IPS DF 6.9 (cell line): Measurements from ENCODE around the gene GRID1.
"Not testable (repeated sequence)": the region's sequence is repeated elsewhere in the genome, so short reads cannot be mapped to it uniquely, and the experiment has no call there.

Experiments
- DNase-seq: peaks from one replicate; pipeline ENCODE4 v3.0.0-alpha.2; 2013; ENCODE audit warnings: low read depth, low spot score
- H3K27ac ChIP-seq: one replicate; pipeline ENCODE4 v1.5.1; 2013; ENCODE audit warnings: low read length, control low read depth
- H3K27me3 ChIP-seq: 2 replicates; pipeline ENCODE4 v1.6.1; 2013; ENCODE audit warnings: mild to moderate bottlenecking, low read length; ENCODE audit not compliant: control insufficient read depth, insufficient read depth
- H3K36me3 ChIP-seq: 2 replicates; pipeline ENCODE4 v1.6.1; 2013; ENCODE audit warnings: low read length; ENCODE audit not compliant: control insufficient read depth, insufficient read depth
- H3K4me1 ChIP-seq: 2 replicates; pipeline ENCODE4 v1.6.1; 2013; ENCODE audit warnings: low read length; ENCODE audit not compliant: control insufficient read depth, insufficient read depth
- H3K4me3 ChIP-seq: 2 replicates; pipeline ENCODE4 v1.5.1; 2013; ENCODE audit warnings: mild to moderate bottlenecking, low read length
- H3K9me3 ChIP-seq: 2 replicates; pipeline ENCODE4 v1.6.1; 2013; ENCODE audit warnings: low read length, inconsistent platforms; ENCODE audit not compliant: control insufficient read depth, insufficient read depth
- WGBS: extraction: QIAGEN DNeasy Blood & Tissue Kit; methylation state at CpG from one replicate; pipeline ENCODE4 v1.1.7; 2013; ENCODE audit warnings: mixed read lengths, missing lambda C conversion rate; ENCODE audit not compliant: insufficient read length, insufficient coverage; 5-methylcytosine and 5-hydroxymethylcytosine counted together

Gene GRID1

GRCh38 chr10:85857305-85857704 lies 509.3 kb downstream of the GRID1 start:
- no CpG with 5 or more reads among the region's 9 CpGs for WGBS
- Histone ChIP-seq H3K36me3 (no peaks in the 10 kb centered on the region), H3K4me3 (no peak overlapping the region), H3K27me3 (no peaks in the 10 kb centered on the region), H3K4me1 (no peaks in the 10 kb centered on the region), H3K9me3 (no peaks in the 10 kb centered on the region), H3K27ac (no peak overlapping the region)
- no peak for DNase-seq

- WGBS = no CpG with 5 or more reads among the region's 6 CpGs
- Histone ChIP-seq H3K4me1 (no peaks in the 10 kb centered on the region), H3K36me3 (no peaks in the 10 kb centered on the region), H3K27me3 (no peaks in the 10 kb centered on the region), H3K9me3 (no peaks in the 10 kb centered on the region), H3K27ac (no peak overlapping the region), H3K4me3 (no peak overlapping the region)
- DNase-seq = no peak
Observed at GRCh38 chr10:85851934-85852333, 514.7 kb downstream of the GRID1 start.

- Histone ChIP-seq H3K4me3 (no peak overlapping the region), H3K9me3 (no peaks in the 10 kb centered on the region), H3K27ac (no peak overlapping the region), H3K27me3 (no peaks in the 10 kb centered on the region), H3K4me1 (no peaks in the 10 kb centered on the region), H3K36me3 (no peaks in the 10 kb centered on the region)
- DNase-seq = no peak
- no CpG with 5 or more reads among the region's 2 CpGs for WGBS
Observed at GRCh38 chr10:85851325-85851724, 515.3 kb downstream of the GRID1 start.

- WGBS = no CpG with 5 or more reads among the region's 3 CpGs
- no peak overlapping the region for H3K27ac ChIP-seq
- no peaks in the 10 kb centered on the region for H3K9me3 ChIP-seq
- H3K36me3 ChIP-seq = no peaks in the 10 kb centered on the region
- no peaks in the 10 kb centered on the region for H3K4me1 ChIP-seq
- H3K4me3 ChIP-seq = no peak overlapping the region
- DNase-seq = no peak
- H3K27me3 ChIP-seq = no peaks in the 10 kb centered on the region
Observed at GRCh38 chr10:85850736-85851135, 515.9 kb downstream of the GRID1 start.

- no CpG with 5 or more reads among the region's 3 CpGs for WGBS
- no peaks in the 10 kb centered on the region for H3K4me1 ChIP-seq
- no peak overlapping the region for H3K4me3 ChIP-seq
- no peaks in the 10 kb centered on the region for H3K9me3 ChIP-seq
- no peak overlapping the region for H3K27ac ChIP-seq
- H3K36me3 ChIP-seq = no peaks in the 10 kb centered on the region
- no peaks in the 10 kb centered on the region for H3K27me3 ChIP-seq
- DNase-seq = no peak
Observed at GRCh38 chr10:85849315-85849714, 517.3 kb downstream of the GRID1 start.

- DNase-seq = no peak
- no peaks in the 10 kb centered on the region for H3K9me3 ChIP-seq
- H3K27ac ChIP-seq = no peak overlapping the region
- no peaks in the 10 kb centered on the region for H3K4me1 ChIP-seq
- no peaks in the 10 kb centered on the region for H3K36me3 ChIP-seq
- no CpG with 5 or more reads among the region's 4 CpGs for WGBS
- H3K27me3 ChIP-seq = no peaks in the 10 kb centered on the region
- no peak overlapping the region for H3K4me3 ChIP-seq
Observed at GRCh38 chr10:85848756-85849155, 517.8 kb downstream of the GRID1 start.

- Histone ChIP-seq H3K27ac (no peak overlapping the region), H3K27me3 (no peaks in the 10 kb centered on the region), H3K36me3 (no peaks in the 10 kb centered on the region), H3K4me3 (no peak overlapping the region), H3K4me1 (no peaks in the 10 kb centered on the region), H3K9me3 (no peaks in the 10 kb centered on the region)
- no peak for DNase-seq
Observed at GRCh38 chr10:85847085-85847484, 519.5 kb downstream of the GRID1 start.

- H3K36me3 ChIP-seq, H3K9me3 ChIP-seq, H3K4me3 ChIP-seq, H3K27me3 ChIP-seq, H3K4me1 ChIP-seq, DNase-seq, H3K27ac ChIP-seq: not testable (repeated sequence)
Observed at GRCh38 chr10:85838660-85839059, 527.9 kb downstream of the GRID1 start.

GRCh38 chr10:85832988-85833387 lies 533.6 kb downstream of the GRID1 start:
- no peak for DNase-seq
- Histone ChIP-seq H3K4me1 (no peaks in the 10 kb centered on the region), H3K27me3 (no peaks in the 10 kb centered on the region), H3K4me3 (no peak overlapping the region), H3K27ac (no peak overlapping the region), H3K36me3 (no peaks in the 10 kb centered on the region), H3K9me3 (no peaks in the 10 kb centered on the region)
- no CpG with 5 or more reads among the region's 1 CpG for WGBS

GRCh38 chr10:85831422-85831821 lies 535.2 kb downstream of the GRID1 start:
- no peak for DNase-seq
- WGBS = no CpG with 5 or more reads among the region's 3 CpGs

GRCh38 chr10:85826377-85826776 lies 540.2 kb downstream of the GRID1 start:
- Histone ChIP-seq H3K27me3 (no peaks in the 10 kb centered on the region), H3K9me3 (no peaks in the 10 kb centered on the region), H3K4me1 (no peaks in the 10 kb centered on the region), H3K4me3 (no peak overlapping the region), H3K27ac (no peak overlapping the region), H3K36me3 (no peaks in the 10 kb centered on the region)
- no peak for DNase-seq
- WGBS = no CpG with 5 or more reads among the region's 4 CpGs

More at GRCh38 chr10:85831422-85831821, 535.2 kb downstream of the GRID1 start:
- no peaks in the 10 kb centered on the region for H3K4me1 ChIP-seq
- H3K27ac ChIP-seq = no peak overlapping the region
- no peaks in the 10 kb centered on the region for H3K36me3 ChIP-seq
- no peak overlapping the region for H3K4me3 ChIP-seq
- H3K27me3 ChIP-seq = no peaks in the 10 kb centered on the region
- H3K9me3 ChIP-seq = no peaks in the 10 kb centered on the region
